ENCODE results near the gene RASAL1. TPM values are rescaled to one million over a fixed set of nuclear protein-coding genes. Genes with fewer than 3 reads are reported as not detected.

Gene RASAL1
- total RNA-seq, 1 experiment from 2014 or later = 0.32 TPM

- TF ChIP-seq EZH2 (IDR thresholded peaks at IDR 0.05; ENCODE audit: borderline replicate concordance, low read depth, low read length, poor library complexity, severe bottlenecking) (no peak), CTCF (conservative IDR thresholded peaks at IDR 0.05; ENCODE audit: low read depth, low read length) (no peak)
- Histone ChIP-seq H3K36me3 (ENCODE audit: insufficient read depth, low read length, poor library complexity, severe bottlenecking) (no peaks in the 10 kb centered on the region), H3K4me3 (ENCODE audit: low read depth, low read length, poor library complexity, severe bottlenecking) (no peak overlapping the region), H3K27ac (ENCODE audit: low read depth, low read length, poor library complexity, severe bottlenecking) (no peak overlapping the region), H3K27me3 (replicated peaks; ENCODE audit: insufficient read depth, low read depth, low read length, poor library complexity) (no peaks in the 10 kb centered on the region), H3K4me1 (ENCODE audit: insufficient read depth, low read length, poor library complexity, severe bottlenecking) (peaks cover 2% of the 10 kb centered on the region), H3K9me3 (ENCODE audit: low read depth, low read length, poor library complexity, severe bottlenecking) (no peaks in the 10 kb centered on the region)
- POLR2A ChIA-PET (ENCODE audit: low non-redundant PET) = no interaction called here
- no TSS peak for BruUV-seq (replicated peaks)
- intact Hi-C loops (cut with micrococcal nuclease; ENCODE audit: unreplicated experiment) = no loop called here
- no peak for DNase-seq (ENCODE audit: low spot score)
- CTCF ChIA-PET = no interaction called here
These were observed 31.7 kb downstream of the RASAL1 start for GRCh38 chr12:113103756-113104450.

- no peaks in the 10 kb centered on the region for H3K36me3 ChIP-seq (ENCODE audit: insufficient read depth, low read length, poor library complexity, severe bottlenecking)
- no peak overlapping the region for H3K4me3 ChIP-seq (ENCODE audit: low read depth, low read length, poor library complexity, severe bottlenecking)
- BruUV-seq (replicated peaks) = no TSS peak
- no peak for TF ChIP-seq EZH2 (IDR thresholded peaks at IDR 0.05; ENCODE audit: borderline replicate concordance, low read depth, low read length, poor library complexity, severe bottlenecking)
- no peak for TF ChIP-seq CTCF (conservative IDR thresholded peaks at IDR 0.05; ENCODE audit: low read depth, low read length)
- POLR2A ChIA-PET (ENCODE audit: low non-redundant PET) = no interaction called here
- intact Hi-C loops (cut with micrococcal nuclease; ENCODE audit: unreplicated experiment) = no loop called here
- no peak for DNase-seq (ENCODE audit: low spot score)
- no peak overlapping the region for H3K27ac ChIP-seq (ENCODE audit: low read depth, low read length, poor library complexity, severe bottlenecking)
- CTCF ChIA-PET = no interaction called here
- no peaks in the 10 kb centered on the region for H3K9me3 ChIP-seq (ENCODE audit: low read depth, low read length, poor library complexity, severe bottlenecking)
- peaks cover 10% of the 10 kb centered on the region for H3K4me1 ChIP-seq (ENCODE audit: insufficient read depth, low read length, poor library complexity, severe bottlenecking)
- no peaks in the 10 kb centered on the region for H3K27me3 ChIP-seq (replicated peaks; ENCODE audit: insufficient read depth, low read depth, low read length, poor library complexity)
These were observed 32.8 kb downstream of the RASAL1 start for GRCh38 chr12:113102811-113103210.

- no peaks in the 10 kb centered on the region for H3K27me3 ChIP-seq (replicated peaks; ENCODE audit: insufficient read depth, low read depth, low read length, poor library complexity)
- CTCF ChIA-PET = no interaction called here
- peaks cover 13% of the 10 kb centered on the region for H3K4me1 ChIP-seq (ENCODE audit: insufficient read depth, low read length, poor library complexity, severe bottlenecking)
- H3K9me3 ChIP-seq (ENCODE audit: low read depth, low read length, poor library complexity, severe bottlenecking) = no peaks in the 10 kb centered on the region
- no peak overlapping the region for H3K4me3 ChIP-seq (ENCODE audit: low read depth, low read length, poor library complexity, severe bottlenecking)
- no TSS peak for BruUV-seq (replicated peaks)
- no peak overlapping the region for H3K27ac ChIP-seq (ENCODE audit: low read depth, low read length, poor library complexity, severe bottlenecking)
- no peak for DNase-seq (ENCODE audit: low spot score)
- intact Hi-C loops (cut with micrococcal nuclease; ENCODE audit: unreplicated experiment) = no loop called here
- no peaks in the 10 kb centered on the region for H3K36me3 ChIP-seq (ENCODE audit: insufficient read depth, low read length, poor library complexity, severe bottlenecking)
- POLR2A ChIA-PET (ENCODE audit: low non-redundant PET) = no interaction called here
- TF ChIP-seq EZH2 (IDR thresholded peaks at IDR 0.05; ENCODE audit: borderline replicate concordance, low read depth, low read length, poor library complexity, severe bottlenecking) (no peak), CTCF (conservative IDR thresholded peaks at IDR 0.05; ENCODE audit: low read depth, low read length) (no peak)
These were observed 33.8 kb downstream of the RASAL1 start for GRCh38 chr12:113101751-113102150.

Data from A673 (cell line).